GM18505 (cell line): ENCODE results near the gene THAP2.

Experiments used
- ATAC-seq: cut with Tn5 transposase; IDR thresholded peaks from one replicate; pipeline ENCODE4 v1.9.1; 2021; ENCODE audit not compliant: unreplicated experiment
- POLR2A ChIP-seq: IDR thresholded peaks from 4 replicates; pipeline ENCODE4 v1.6.1; 2011; ENCODE audit warnings: borderline replicate concordance; ENCODE audit not compliant: insufficient read depth, insufficient read length; ENCODE audit errors: extremely low read depth

Gene THAP2

DNA sequence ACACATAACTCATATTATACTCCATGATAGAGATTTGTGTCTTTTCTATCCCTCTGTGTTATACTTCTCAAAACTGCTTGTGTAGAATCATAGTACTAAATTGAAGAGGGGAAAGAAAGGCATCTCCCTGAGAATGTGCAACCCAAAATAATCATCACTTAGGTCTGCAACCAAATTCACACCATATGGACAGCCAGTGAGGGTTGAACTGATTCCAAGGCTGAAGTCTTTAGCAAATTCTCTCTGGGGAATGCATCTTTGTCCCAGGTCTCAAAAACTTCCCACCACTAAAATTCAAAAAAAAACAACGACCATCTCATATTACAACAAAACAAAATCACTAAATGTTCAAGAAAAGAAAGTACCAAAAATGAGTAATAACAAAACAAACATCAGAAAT lies 11.4 kb upstream of the THAP2 start:
- no peak for ATAC-seq

DNA sequence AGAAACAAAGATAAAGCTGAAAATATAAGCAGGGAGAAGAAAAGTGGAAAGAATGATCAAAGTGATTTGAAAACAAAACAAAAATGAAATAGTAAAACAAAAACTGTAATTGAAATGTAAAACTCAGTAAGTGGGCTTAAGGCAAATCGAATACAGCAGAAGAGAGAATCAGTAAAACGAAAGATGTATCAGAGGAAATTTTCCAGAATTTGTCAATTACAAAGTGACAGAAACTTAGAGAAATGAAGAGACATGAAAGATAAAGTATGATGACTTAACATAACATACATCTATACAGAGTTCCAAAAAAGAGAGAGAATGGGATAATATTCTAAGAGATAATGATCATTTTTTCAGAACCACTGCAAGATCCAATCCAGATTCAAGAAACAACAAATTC lies 11.0 kb upstream of the THAP2 start:
- no peak for ATAC-seq
- no peak for TF ChIP-seq POLR2A

More for the DNA sequence above, 11.4 kb upstream of the THAP2 start:
- no peak for TF ChIP-seq POLR2A

- ATAC-seq: no peak
These were observed 9.9 kb upstream of the THAP2 start for GRCh38 chr12:71654200-71654599.

DNA sequence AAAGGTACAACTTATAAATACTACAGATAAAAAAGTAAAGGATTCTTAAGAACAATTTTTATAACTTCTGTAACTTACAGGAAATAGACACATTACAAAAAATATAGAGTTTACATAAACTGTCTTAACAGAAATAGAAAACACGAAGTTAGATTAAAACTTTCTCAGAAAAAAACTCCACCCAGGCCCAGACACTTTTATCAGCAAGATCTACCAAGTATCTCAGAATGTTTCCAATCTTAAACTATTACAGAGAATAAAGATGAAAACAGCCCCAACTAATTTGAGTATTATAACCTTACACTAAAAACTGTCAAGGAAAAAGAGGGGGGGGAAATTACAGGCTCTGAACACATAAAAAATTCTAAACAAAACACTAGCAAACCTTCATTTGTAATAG lies 8.6 kb upstream of the THAP2 start:
- no peak for ATAC-seq

More at GRCh38 chr12:71654200-71654599, 9.9 kb upstream of the THAP2 start:
- TF ChIP-seq POLR2A: no peak

GRCh38 chr12:71655907-71656306 lies 8.2 kb upstream of the THAP2 start:
- ATAC-seq: no peak
- no peak for TF ChIP-seq POLR2A

More for the DNA sequence above, 8.6 kb upstream of the THAP2 start:
- TF ChIP-seq POLR2A: no peak

- TF ChIP-seq POLR2A: no peak
- no peak for ATAC-seq
These were observed 7.4 kb upstream of the THAP2 start for GRCh38 chr12:71656740-71657139.

- no peak for TF ChIP-seq POLR2A
These were observed 2.0 kb upstream of the THAP2 start for GRCh38 chr12:71661977-71662530.

GRCh38 chr12:71662849-71663560 lies 1.1 kb upstream of the THAP2 start:
- peak; percentile 72 for TF ChIP-seq POLR2A
- peak; percentile 23 for ATAC-seq

More at GRCh38 chr12:71661977-71662530, 2.0 kb upstream of the THAP2 start:
- no peak for ATAC-seq

DNA sequence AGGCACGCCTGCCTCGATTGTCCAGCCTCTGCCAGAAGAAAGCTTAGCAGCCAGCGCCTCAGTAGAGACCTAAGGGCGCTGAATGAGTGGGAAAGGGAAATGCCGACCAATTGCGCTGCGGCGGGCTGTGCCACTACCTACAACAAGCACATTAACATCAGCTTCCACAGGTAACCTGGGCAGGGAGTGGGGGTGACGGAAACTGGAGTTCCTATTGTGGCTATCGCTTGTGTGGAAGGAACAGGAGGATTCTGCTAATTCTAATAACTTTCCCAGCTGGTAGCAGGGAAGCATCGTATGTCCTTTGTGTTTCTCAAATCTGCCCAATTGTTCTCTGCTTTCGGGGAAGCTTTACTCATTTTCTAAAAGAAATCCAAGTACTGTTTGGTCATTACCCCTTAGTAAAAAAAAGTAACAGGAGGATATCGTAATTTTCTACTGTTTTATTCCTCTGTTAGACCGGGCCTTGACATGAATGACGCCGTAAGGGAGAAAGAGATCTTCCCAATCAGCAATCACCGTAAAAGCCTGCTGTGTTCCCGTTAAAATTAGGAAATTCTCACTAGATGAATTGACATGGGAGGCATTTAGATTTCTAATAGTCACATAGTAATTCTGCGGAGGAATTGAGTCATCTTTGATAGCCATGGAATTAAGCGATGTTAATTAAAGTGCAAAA lies 449 bp downstream of the THAP2 start:
- TF ChIP-seq POLR2A: no peak
- ATAC-seq: peak; percentile 15

DNA sequence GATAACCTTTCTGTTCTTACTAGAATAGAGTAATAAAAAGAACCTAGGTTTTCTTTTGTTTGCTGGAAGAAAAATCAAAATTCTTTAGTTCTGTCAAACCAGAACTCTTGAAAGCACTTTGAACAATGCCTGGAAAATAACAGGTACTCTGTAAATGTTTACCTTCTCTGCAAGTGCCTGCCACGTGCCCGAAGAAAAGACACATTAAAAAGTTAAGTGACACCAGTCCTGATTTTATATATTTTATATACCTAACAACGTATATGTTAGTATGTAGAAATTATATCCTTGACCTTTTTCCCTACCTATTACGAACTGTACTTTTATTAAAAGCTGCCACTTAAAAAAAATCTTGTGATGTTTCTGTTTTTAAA lies 976 bp downstream of the THAP2 start:
- ATAC-seq: no peak
- no peak for TF ChIP-seq POLR2A

DNA sequence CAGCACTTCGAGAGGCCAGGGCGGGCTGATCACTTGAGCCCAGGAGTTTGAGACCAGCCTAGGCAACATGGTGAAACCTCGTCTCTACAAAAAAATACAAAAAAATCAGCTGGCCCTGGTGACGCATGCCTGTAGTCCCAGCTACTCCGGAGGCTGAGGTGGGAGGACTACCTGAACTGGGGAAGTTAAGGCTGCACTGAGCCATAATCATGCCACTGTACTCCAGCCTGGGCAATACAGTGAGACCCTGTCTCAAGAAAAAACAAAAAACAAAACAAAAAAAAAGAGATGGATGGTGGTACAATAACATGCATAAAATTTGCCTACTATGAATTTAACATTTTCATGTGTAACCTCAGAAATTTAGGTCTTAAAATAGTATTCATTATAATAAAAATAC lies 2.2 kb downstream of the THAP2 start:
- no peak for TF ChIP-seq POLR2A
- no peak for ATAC-seq

- TF ChIP-seq POLR2A: no peak
- ATAC-seq: no peak
These were observed 7.2 kb downstream of the THAP2 start for GRCh38 chr12:71671311-71671710.

DNA sequence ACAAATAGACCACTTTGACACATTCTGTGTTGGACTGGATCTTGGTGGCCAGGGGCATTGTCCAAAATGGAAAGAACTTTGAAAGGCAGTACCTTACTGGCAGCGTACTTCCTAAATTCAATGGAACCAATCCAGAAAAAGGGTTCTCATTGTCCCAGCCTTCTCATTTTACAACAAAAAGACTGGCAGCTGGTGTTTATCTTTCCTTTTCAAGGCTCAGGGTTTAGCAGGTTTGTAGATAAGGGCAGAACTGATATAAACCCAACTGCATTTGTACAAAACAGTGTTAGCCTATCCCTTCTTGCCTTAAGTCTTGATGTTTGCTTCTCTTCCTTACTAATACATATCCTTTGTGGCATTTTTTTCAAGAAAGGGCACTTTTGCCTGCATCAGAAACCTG lies 7.7 kb downstream of the THAP2 start:
- no peak for TF ChIP-seq POLR2A

GRCh38 chr12:71682466-71682865 lies 18.4 kb downstream of the THAP2 start:
- ATAC-seq: no peak
- no peak for TF ChIP-seq POLR2A

More for the DNA sequence above, 7.7 kb downstream of the THAP2 start:
- no peak for ATAC-seq
